ENCODE measurements around the gene TSPAN31. TPM values are rescaled to one million over a fixed set of nuclear protein-coding genes. Genes with fewer than 3 reads are reported as not detected.

Gene TSPAN31
- total RNA-seq, 4 donors from 2014 or later, result 38.2 to 103 (median 51.0) TPM

- H3K27me3 ChIP-seq, result no peaks in the 10 kb centered on the region
- peak in 1 of 2 donors; percentile 52 for DNase-seq
Observed at GRCh38 chr12:57726884-57727757, 17.7 kb upstream of the TSPAN31 start.

GRCh38 chr12:57727758-57728395, 17.0 kb upstream of the TSPAN31 start:
- Histone ChIP-seq H3K36me3 (no peaks in the 10 kb centered on the region), H3K4me3 (no peak overlapping the region), H3K4me1 (no peaks in the 10 kb centered on the region), H3K9me3 (no peaks in the 10 kb centered on the region), H3K27me3 (no peaks in the 10 kb centered on the region), H3K27ac (no peak overlapping the region)
- TF ChIP-seq POLR2A (IDR thresholded peaks at IDR 0.05), result no peak
- no peak for TF ChIP-seq CTCF (IDR thresholded peaks at IDR 0.05)
- DNase-seq, result no peak
- intact Hi-C loops (cut with DNase I; ENCODE audit: low total_unique reads), result no loop called here

More at GRCh38 chr12:57726884-57727757, 17.7 kb upstream of the TSPAN31 start:
- Histone ChIP-seq H3K9me3 (no peaks in the 10 kb centered on the region), H3K27ac (peak overlapping the region in 1 of 2 donors; percentile 39), H3K4me3 (peak overlapping the region; percentile 53 to 59), H3K36me3 (no peaks in the 10 kb centered on the region), H3K4me1 (no peaks in the 10 kb centered on the region)
- peak in 3 of 4 experiments; percentile 37 to 56 (median 48) for TF ChIP-seq CTCF (IDR thresholded peaks at IDR 0.05)
- no peak for TF ChIP-seq POLR2A (IDR thresholded peaks at IDR 0.05)
- intact Hi-C loops (cut with DNase I; ENCODE audit: low total_unique reads), result no loop called here

GRCh38 chr12:57729321-57729844, 15.5 kb upstream of the TSPAN31 start:
- Histone ChIP-seq H3K36me3 (no peaks in the 10 kb centered on the region), H3K4me1 (no peaks in the 10 kb centered on the region), H3K27ac (no peak overlapping the region), H3K4me3 (no peak overlapping the region), H3K27me3 (no peaks in the 10 kb centered on the region), H3K9me3 (no peaks in the 10 kb centered on the region)
- DNase-seq, result peak in 1 of 2 donors; percentile 6
- intact Hi-C loops (cut with DNase I; ENCODE audit: low total_unique reads), result no loop called here
- TF ChIP-seq POLR2A (IDR thresholded peaks at IDR 0.05) (no peak), CTCF (IDR thresholded peaks at IDR 0.05) (no peak)

- Histone ChIP-seq H3K4me1 (peaks cover 0 to under 1% of the 10 kb centered on the region in 2 donors), H3K36me3 (no peaks in the 10 kb centered on the region), H3K27ac (no peak overlapping the region), H3K27me3 (peaks cover 0 to 3% of the 10 kb centered on the region in 2 donors), H3K9me3 (no peaks in the 10 kb centered on the region), H3K4me3 (no peak overlapping the region)
- intact Hi-C loops (cut with DNase I; ENCODE audit: low total_unique reads), result no loop called here
- TF ChIP-seq CTCF (IDR thresholded peaks at IDR 0.05), result no peak
- DNase-seq, result no peak
Observed at GRCh38 chr12:57730336-57731067, 14.3 kb upstream of the TSPAN31 start.

All from uterus (tissue), 4 donors.